Smooth muscle cell (in vitro differentiated cells): ENCODE measurements around the gene ARNT2. TPM values are rescaled to one million over a fixed set of nuclear protein-coding genes. Genes with fewer than 3 reads are reported as not detected.

ENCODE experiments used
- DNase-seq: peaks from one replicate; lab custom pipeline; 2025; ENCODE audit not compliant: unreplicated experiment; lab: John Stamatoyannopoulos, UW
- H2AFZ ChIP-seq: fragments of 200-600 bp; sonication (generic); 2 replicates; pipeline ENCODE4 v1.6.0; 2016; ENCODE audit warnings: antibody characterized with exemption, low read depth, mild to moderate bottlenecking
- H3F3A ChIP-seq: fragments of 200-600 bp; sonication (generic); 2 replicates; pipeline ENCODE4 v1.6.0; 2017; ENCODE audit warnings: antibody characterized with exemption, low read depth
- H3K27ac ChIP-seq: fragments of 200-600 bp; sonication (generic); 2 replicates; pipeline ENCODE4 v1.5.1; 2016; ENCODE audit warnings: low read depth, mild to moderate bottlenecking
- H3K27me3 ChIP-seq: fragments of 200-600 bp; sonication (generic); 2 replicates; pipeline ENCODE4 v1.6.1; 2016; ENCODE audit warnings: low read depth, mild to moderate bottlenecking
- H3K36me3 ChIP-seq: fragments of 200-600 bp; sonication (generic); 2 replicates; pipeline ENCODE4 v1.5.1; 2016; ENCODE audit warnings: low read depth
- H3K4me1 ChIP-seq: fragments of 200-600 bp; sonication (generic); 2 replicates; pipeline ENCODE4 v1.5.1; 2016; ENCODE audit warnings: low read depth
- H3K4me2 ChIP-seq: fragments of 200-600 bp; sonication (generic); 2 replicates; pipeline ENCODE4 v1.6.0; 2016; ENCODE audit warnings: mild to moderate bottlenecking
- H3K4me3 ChIP-seq: fragments of 200-600 bp; sonication (generic); 2 replicates; pipeline ENCODE4 v1.5.1; 2016; ENCODE audit warnings: mild to moderate bottlenecking
- H3K79me2 ChIP-seq: fragments of 200-600 bp; sonication (generic); 2 replicates; pipeline ENCODE4 v1.6.0; 2016; ENCODE audit warnings: low read depth, mild to moderate bottlenecking
- H3K9ac ChIP-seq: fragments of 200-600 bp; sonication (generic); 2 replicates; pipeline ENCODE4 v1.6.0; 2016; ENCODE audit warnings: low read depth
- H3K9me3 ChIP-seq: fragments of 200-600 bp; sonication (generic); replicated peaks from 2 replicates; pipeline ENCODE4 v1.5.1; 2016; ENCODE audit warnings: low read depth
- H4K20me1 ChIP-seq: fragments of 200-600 bp; sonication (generic); 2 replicates; pipeline ENCODE4 v1.6.0; 2016; ENCODE audit warnings: low read depth
- WGBS: methylation state at CpG from one replicate; pipeline ENCODE4 v1.1.7; 2016; ENCODE audit warnings: low lambda C conversion rate; 5-methylcytosine and 5-hydroxymethylcytosine counted together
- polyA plus RNA-seq: library from polyadenylated mRNA; unstranded; fragments of >200 nt; fragmentation: Nextera tagmentation; extraction: Ambion mirVana; gene quantifications from 2 replicates; pipeline ENCODE4 v1.2.1, GENCODE V29; 2016
- total RNA-seq: library from RNA; depleted of rRNA; stranded (reverse); fragments of >200 nt; gene quantifications from 2 replicates; pipeline ENCODE4 v1.2.3, GENCODE V29; 2014
- TF ChIP-seq, protein P1 (sequence below): fragments of 200-600 bp; sonication (generic); IDR thresholded peaks from 2 replicates; pipeline ENCODE4 v1.5.1; 2017; ENCODE audit warnings: borderline replicate concordance, mild to moderate bottlenecking, antibody characterized with exemption; ENCODE audit not compliant: insufficient read depth, poor library complexity, severe bottlenecking

The ARNT2 gene
- total and polyA plus RNA-seq, 2 experiments from 2014 or later = 0.55 to 2.8 TPM

DNA sequence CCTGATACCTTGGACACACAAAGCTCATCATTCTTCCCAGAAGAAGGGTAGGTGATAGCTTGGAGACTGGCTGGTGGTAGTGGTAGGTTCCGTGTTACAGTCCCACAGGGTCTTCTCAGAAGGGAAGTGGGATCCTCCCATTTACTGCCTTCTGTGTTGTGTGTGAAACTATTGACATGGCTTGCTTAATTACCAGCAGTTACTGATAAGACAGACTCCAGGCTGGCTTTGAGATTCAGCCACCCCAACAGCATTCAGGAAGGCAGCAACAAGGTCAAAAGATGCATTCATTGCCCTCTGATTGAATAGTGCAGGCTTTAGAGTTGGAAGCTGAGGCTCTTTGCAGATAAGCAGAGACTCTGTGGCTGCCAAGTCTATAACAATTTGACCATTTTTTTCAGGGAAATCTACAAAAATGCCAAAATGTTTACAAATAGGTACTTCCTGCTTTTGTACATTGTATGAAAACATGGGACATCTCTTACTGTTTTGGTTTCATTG lies 7.7 kb downstream of the ARNT2 start:
- H3K4me3 ChIP-seq = no peak overlapping the region
- H2AFZ ChIP-seq = no peak overlapping the region
- H3K27ac ChIP-seq = no peak overlapping the region
- no peak overlapping the region for H3K4me2 ChIP-seq
- no peaks in the 10 kb centered on the region for H3K36me3 ChIP-seq
- H3K4me1 ChIP-seq = no peaks in the 10 kb centered on the region
- DNase-seq = no peak
- no peaks in the 10 kb centered on the region for H3K9me3 ChIP-seq
- 78% methylated on average over 1 of the region's 1 CpG for WGBS
- H3K27me3 ChIP-seq = peaks cover 28% of the 10 kb centered on the region
- no peaks in the 10 kb centered on the region for H4K20me1 ChIP-seq
- H3F3A ChIP-seq = no peaks in the 10 kb centered on the region
- no peaks in the 10 kb centered on the region for H3K79me2 ChIP-seq
- TF ChIP-seq, protein P1, sequence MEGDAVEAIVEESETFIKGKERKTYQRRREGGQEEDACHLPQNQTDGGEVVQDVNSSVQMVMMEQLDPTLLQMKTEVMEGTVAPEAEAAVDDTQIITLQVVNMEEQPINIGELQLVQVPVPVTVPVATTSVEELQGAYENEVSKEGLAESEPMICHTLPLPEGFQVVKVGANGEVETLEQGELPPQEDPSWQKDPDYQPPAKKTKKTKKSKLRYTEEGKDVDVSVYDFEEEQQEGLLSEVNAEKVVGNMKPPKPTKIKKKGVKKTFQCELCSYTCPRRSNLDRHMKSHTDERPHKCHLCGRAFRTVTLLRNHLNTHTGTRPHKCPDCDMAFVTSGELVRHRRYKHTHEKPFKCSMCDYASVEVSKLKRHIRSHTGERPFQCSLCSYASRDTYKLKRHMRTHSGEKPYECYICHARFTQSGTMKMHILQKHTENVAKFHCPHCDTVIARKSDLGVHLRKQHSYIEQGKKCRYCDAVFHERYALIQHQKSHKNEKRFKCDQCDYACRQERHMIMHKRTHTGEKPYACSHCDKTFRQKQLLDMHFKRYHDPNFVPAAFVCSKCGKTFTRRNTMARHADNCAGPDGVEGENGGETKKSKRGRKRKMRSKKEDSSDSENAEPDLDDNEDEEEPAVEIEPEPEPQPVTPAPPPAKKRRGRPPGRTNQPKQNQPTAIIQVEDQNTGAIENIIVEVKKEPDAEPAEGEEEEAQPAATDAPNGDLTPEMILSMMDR = no peak
- H3K9ac ChIP-seq = no peak overlapping the region

DNA sequence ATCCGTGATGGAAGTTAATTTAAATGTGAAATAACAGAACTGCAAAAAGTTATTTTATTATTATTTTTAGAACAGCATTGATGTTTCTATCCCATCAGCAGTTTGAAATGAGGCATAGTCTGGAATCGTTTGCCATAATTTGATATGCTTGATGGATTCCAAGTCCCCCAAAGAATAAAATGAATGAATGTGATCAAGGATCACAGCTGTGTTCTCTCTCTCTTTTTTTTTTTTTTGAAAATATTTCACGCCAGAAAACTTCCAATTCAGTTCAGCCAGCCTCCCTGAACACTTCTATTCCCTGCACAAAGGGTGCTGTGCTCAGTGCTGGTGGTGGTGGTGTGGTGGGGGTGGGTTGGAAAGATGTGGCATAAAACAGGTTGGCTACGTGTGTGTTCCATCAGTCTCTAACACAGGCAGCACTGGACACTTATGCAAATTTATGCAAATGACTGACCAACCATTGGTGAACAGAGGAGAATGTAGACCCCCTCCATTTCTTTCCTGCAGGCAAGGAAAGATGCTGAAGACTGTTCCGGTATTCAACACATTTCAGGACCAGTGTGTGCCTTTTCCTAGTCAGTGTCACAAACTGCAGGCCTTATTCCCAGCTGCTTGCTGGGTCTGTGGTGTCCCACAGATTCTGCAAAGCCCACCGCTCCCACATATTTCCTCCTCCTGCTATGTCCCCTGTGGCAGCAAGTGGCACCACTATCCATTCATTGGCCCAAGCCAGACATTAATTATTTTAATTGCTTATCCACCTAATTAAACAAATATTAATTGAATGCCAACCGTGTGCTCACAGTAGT lies 10.6 kb downstream of the ARNT2 start:
- Histone ChIP-seq H3K9ac (no peak overlapping the region), H3K4me1 (no peaks in the 10 kb centered on the region), H3K36me3 (no peaks in the 10 kb centered on the region), H3K4me3 (no peak overlapping the region), H3K27me3 (no peaks in the 10 kb centered on the region), H3K79me2 (no peaks in the 10 kb centered on the region), H2AFZ (no peak overlapping the region), H4K20me1 (no peaks in the 10 kb centered on the region), H3K27ac (no peak overlapping the region), H3F3A (no peaks in the 10 kb centered on the region), H3K9me3 (no peaks in the 10 kb centered on the region), H3K4me2 (no peak overlapping the region)
- TF ChIP-seq, protein P1 = no peak
- DNase-seq = no peak
- 95% methylated on average over 7 of the region's 7 CpGs for WGBS

DNA sequence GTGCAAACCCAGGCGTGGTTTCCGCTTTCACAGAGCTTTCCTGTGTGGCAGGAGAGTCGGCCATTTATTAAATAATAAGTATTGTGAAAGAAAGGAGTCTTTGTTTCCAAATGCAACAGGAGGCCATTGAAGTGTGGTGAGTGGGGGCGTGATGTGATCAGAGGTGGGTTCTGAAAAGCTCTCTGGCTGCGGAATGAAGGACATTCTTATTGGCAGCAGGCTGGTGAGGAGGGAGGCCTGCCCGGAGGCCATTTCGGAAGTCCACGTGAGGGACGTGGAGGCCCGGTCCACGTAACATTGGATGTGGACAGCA lies 11.1 kb downstream of the ARNT2 start:
- Histone ChIP-seq H4K20me1 (no peaks in the 10 kb centered on the region), H3K36me3 (no peaks in the 10 kb centered on the region), H3K9me3 (no peaks in the 10 kb centered on the region), H3K4me2 (no peak overlapping the region), H3F3A (no peaks in the 10 kb centered on the region), H3K27me3 (no peaks in the 10 kb centered on the region), H2AFZ (no peak overlapping the region), H3K4me3 (no peak overlapping the region), H3K27ac (no peak overlapping the region), H3K4me1 (no peaks in the 10 kb centered on the region), H3K9ac (no peak overlapping the region), H3K79me2 (no peaks in the 10 kb centered on the region)
- DNase-seq = no peak
- WGBS = 95% methylated on average over 11 of the region's 11 CpGs
- TF ChIP-seq, protein P1 = no peak

DNA sequence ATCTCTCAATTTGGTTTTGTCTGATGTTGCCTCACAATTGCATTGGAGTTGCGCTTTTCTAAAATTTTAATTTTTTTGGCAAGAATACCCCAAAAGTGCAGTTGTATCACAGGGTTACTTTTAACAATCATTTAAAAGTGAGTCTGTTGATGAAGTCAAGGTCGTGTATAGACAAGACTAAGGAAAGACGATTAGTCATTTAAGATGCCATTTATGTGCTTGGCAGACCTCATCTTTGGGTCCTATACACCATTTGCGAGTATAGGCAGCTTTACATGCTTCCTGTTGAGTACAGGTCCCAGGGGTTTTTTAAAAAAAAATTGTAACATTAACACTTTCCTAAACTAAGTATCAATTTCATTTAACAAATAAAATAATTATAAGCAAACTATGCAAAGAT lies 12.5 kb downstream of the ARNT2 start:
- TF ChIP-seq, protein P1 = no peak
- no peak overlapping the region for H3K4me2 ChIP-seq
- H3K27me3 ChIP-seq = no peaks in the 10 kb centered on the region
- H3K4me3 ChIP-seq = no peak overlapping the region
- no peaks in the 10 kb centered on the region for H3K4me1 ChIP-seq
- DNase-seq = no peak
- 73% methylated on average over 4 of the region's 4 CpGs for WGBS
- H3K36me3 ChIP-seq = no peaks in the 10 kb centered on the region
- H3K79me2 ChIP-seq = no peaks in the 10 kb centered on the region
- H3F3A ChIP-seq = no peaks in the 10 kb centered on the region
- H2AFZ ChIP-seq = no peak overlapping the region
- no peak overlapping the region for H3K27ac ChIP-seq
- no peaks in the 10 kb centered on the region for H4K20me1 ChIP-seq
- H3K9me3 ChIP-seq = no peaks in the 10 kb centered on the region
- no peak overlapping the region for H3K9ac ChIP-seq
